ENCODE data around the gene AACS.
"Not testable (repeated sequence)": the region's sequence is repeated elsewhere in the genome, so short reads cannot be mapped to it uniquely, and the experiment has no call there.

The AACS gene

GRCh38 chr12:125137766-125138344 is 72.6 kb downstream of the AACS start:
- DNase-seq = no peak
- in situ Hi-C loops (cut with HindIII; ENCODE audit: low pct_ligation_motif_present, low pct_unique_long_range_greater_than_20kb, low sequenced_read_pairs) = no loop called here

GRCh38 chr12:125140279-125141209 is 75.3 kb downstream of the AACS start:
- DNase-seq = peak; percentile 81
- in situ Hi-C loops (cut with HindIII; ENCODE audit: low pct_ligation_motif_present, low pct_unique_long_range_greater_than_20kb, low sequenced_read_pairs) = no loop called here

GRCh38 chr12:125141210-125141573 is 76.0 kb downstream of the AACS start:
- DNase-seq; in situ Hi-C loops (cut with HindIII; ENCODE audit: low pct_ligation_motif_present, low pct_unique_long_range_greater_than_20kb, low sequenced_read_pairs): not testable (repeated sequence)

GRCh38 chr12:125142601-125143000 is 77.4 kb downstream of the AACS start:
- in situ Hi-C loops (cut with HindIII; ENCODE audit: low pct_ligation_motif_present, low pct_unique_long_range_greater_than_20kb, low sequenced_read_pairs) = no loop called here
- DNase-seq = no peak

- DNase-seq = no peak
- in situ Hi-C loops (cut with HindIII; ENCODE audit: low pct_ligation_motif_present, low pct_unique_long_range_greater_than_20kb, low sequenced_read_pairs) = no loop called here
These were observed 78.3 kb downstream of the AACS start for GRCh38 chr12:125143491-125143890.

GRCh38 chr12:125145196-125145595 is 80.0 kb downstream of the AACS start:
- in situ Hi-C loops (cut with HindIII; ENCODE audit: low pct_ligation_motif_present, low pct_unique_long_range_greater_than_20kb, low sequenced_read_pairs) = no loop called here
- no peak for DNase-seq

GRCh38 chr12:125148316-125148715 is 83.1 kb downstream of the AACS start:
- in situ Hi-C loops (cut with HindIII; ENCODE audit: low pct_ligation_motif_present, low pct_unique_long_range_greater_than_20kb, low sequenced_read_pairs) = no loop called here
- DNase-seq = no peak

- no peak for DNase-seq
- in situ Hi-C loops (cut with HindIII; ENCODE audit: low pct_ligation_motif_present, low pct_unique_long_range_greater_than_20kb, low sequenced_read_pairs) = no loop called here
These were observed 84.2 kb downstream of the AACS start for GRCh38 chr12:125149160-125150108.

- in situ Hi-C loops (cut with HindIII; ENCODE audit: low pct_ligation_motif_present, low pct_unique_long_range_greater_than_20kb, low sequenced_read_pairs) = no loop called here
These were observed 86.0 kb downstream of the AACS start for GRCh38 chr12:125151284-125151683.

GRCh38 chr12:125152463-125152862 is 87.2 kb downstream of the AACS start:
- in situ Hi-C loops (cut with HindIII; ENCODE audit: low pct_ligation_motif_present, low pct_unique_long_range_greater_than_20kb, low sequenced_read_pairs) = no loop called here
- DNase-seq = no peak

More at GRCh38 chr12:125151284-125151683, 86.0 kb downstream of the AACS start:
- DNase-seq = no peak

GRCh38 chr12:125155366-125155765 is 90.1 kb downstream of the AACS start:
- in situ Hi-C loops (cut with HindIII; ENCODE audit: low pct_ligation_motif_present, low pct_unique_long_range_greater_than_20kb, low sequenced_read_pairs) = no loop called here

GRCh38 chr12:125157177-125157576 is 91.9 kb downstream of the AACS start:
- DNase-seq = no peak
- in situ Hi-C loops (cut with HindIII; ENCODE audit: low pct_ligation_motif_present, low pct_unique_long_range_greater_than_20kb, low sequenced_read_pairs) = no loop called here

More at GRCh38 chr12:125155366-125155765, 90.1 kb downstream of the AACS start:
- no peak for DNase-seq

- no peak for DNase-seq
- in situ Hi-C loops (cut with HindIII; ENCODE audit: low pct_ligation_motif_present, low pct_unique_long_range_greater_than_20kb, low sequenced_read_pairs) = no loop called here
These were observed 94.5 kb downstream of the AACS start for GRCh38 chr12:125159702-125160101.

GRCh38 chr12:125160281-125160955 is 95.2 kb downstream of the AACS start:
- DNase-seq = no peak
- in situ Hi-C loops (cut with HindIII; ENCODE audit: low pct_ligation_motif_present, low pct_unique_long_range_greater_than_20kb, low sequenced_read_pairs) = no loop called here

- in situ Hi-C loops (cut with HindIII; ENCODE audit: low pct_ligation_motif_present, low pct_unique_long_range_greater_than_20kb, low sequenced_read_pairs) = no loop called here
- DNase-seq = no peak
These were observed 96.4 kb downstream of the AACS start for GRCh38 chr12:125161712-125162022.

- DNase-seq = no peak
- in situ Hi-C loops (cut with HindIII; ENCODE audit: low pct_ligation_motif_present, low pct_unique_long_range_greater_than_20kb, low sequenced_read_pairs) = no loop called here
These were observed 97.3 kb downstream of the AACS start for GRCh38 chr12:125162489-125163028.

- in situ Hi-C loops (cut with HindIII; ENCODE audit: low pct_ligation_motif_present, low pct_unique_long_range_greater_than_20kb, low sequenced_read_pairs) = no loop called here
- DNase-seq = no peak
These were observed 97.9 kb downstream of the AACS start for GRCh38 chr12:125163148-125163547.

GRCh38 chr12:125164541-125164940 is 99.3 kb downstream of the AACS start:
- DNase-seq = no peak
- in situ Hi-C loops (cut with HindIII; ENCODE audit: low pct_ligation_motif_present, low pct_unique_long_range_greater_than_20kb, low sequenced_read_pairs) = no loop called here
